Measurements from ENCODE around the gene MAGEA9B. TPM values are rescaled to one million over a fixed set of nuclear protein-coding genes. Genes with fewer than 3 reads are reported as not detected.
"Not testable (repeated sequence)": the region's sequence is repeated elsewhere in the genome, so short reads cannot be mapped to it uniquely, and the experiment has no call there.

Gene MAGEA9B
- polyA plus RNA-seq, 1 donor from 2014 or later, result 0.46 TPM

DNA sequence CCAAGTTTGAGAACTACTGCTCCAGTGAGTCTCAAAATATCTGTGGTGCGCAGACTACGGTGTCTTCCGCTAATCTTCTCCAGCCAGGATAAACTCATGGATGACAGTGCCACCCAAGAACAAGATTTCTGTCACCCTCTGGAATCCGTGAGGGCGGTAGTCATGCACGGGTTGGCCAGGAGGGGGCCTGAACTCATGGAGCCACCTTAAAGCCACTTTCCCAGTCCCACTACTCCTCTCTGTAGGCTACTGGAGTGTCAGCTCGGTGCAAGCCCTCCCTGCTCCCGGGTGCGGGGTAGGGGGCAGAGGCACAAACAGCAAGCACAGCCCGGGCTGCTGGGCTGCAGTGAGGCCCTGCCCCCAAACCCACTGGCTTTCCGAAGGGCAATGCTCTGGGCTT is 11.3 kb upstream of the MAGEA9B start:
- not testable (repeated sequence) for H3K4me1 Mint-ChIP-seq, H3K9me3 Mint-ChIP-seq, H3K4me3 Mint-ChIP-seq, H3K27ac Mint-ChIP-seq, H3K36me3 Mint-ChIP-seq, H3K27me3 Mint-ChIP-seq

DNA sequence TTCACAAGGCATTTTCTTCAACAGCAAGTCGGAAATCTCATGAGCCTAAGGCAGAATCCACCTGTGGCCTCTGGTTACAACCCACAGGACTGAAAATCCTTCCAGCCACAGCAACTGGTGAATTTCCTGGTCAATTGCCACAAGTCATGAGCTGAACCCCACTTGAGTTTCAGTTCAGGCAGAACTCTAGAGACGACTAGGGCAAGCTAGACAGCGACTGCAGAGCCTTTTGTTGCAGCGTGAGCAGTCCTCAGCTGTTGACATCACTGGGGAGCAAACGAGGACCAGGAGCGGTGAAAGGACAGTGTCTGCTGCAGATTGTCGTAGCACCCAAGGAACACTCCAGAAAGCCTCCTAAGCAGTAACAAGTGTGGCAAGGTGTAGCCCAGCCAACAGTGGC is 8.7 kb upstream of the MAGEA9B start:
- H3K4me3 Mint-ChIP-seq, H3K27me3 Mint-ChIP-seq, H3K36me3 Mint-ChIP-seq, H3K4me1 Mint-ChIP-seq, H3K9me3 Mint-ChIP-seq, H3K27ac Mint-ChIP-seq: not testable (repeated sequence)

DNA sequence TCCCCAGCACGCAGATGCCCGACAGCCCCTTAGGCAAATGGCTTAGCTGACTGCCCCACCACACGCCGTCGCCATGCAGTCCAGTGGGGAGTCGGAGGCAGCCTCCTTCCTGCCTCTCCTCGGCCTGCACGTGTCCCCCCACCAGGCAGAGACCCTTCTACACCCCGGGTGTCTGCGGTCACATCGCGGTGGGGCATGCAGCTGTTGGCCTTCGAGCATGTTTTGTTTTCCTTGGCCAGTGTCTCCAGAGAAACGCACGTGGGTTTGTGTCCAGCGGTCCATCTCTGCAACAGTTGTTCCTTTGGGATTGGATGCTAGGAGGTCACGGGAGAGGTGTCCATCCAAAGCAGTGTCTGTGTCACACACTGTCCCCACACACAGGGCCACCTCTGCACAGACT is 8.0 kb upstream of the MAGEA9B start, which contains the start of gene HSFX2:
Gene HSFX2, minus strand, starts transcription at position 101 of the 400 bp plus-strand sequence. CDS start 614 bp downstream, outside the sequence.
- not testable (repeated sequence) for H3K27me3 Mint-ChIP-seq, H3K4me1 Mint-ChIP-seq, H3K4me3 Mint-ChIP-seq, H3K36me3 Mint-ChIP-seq, H3K27ac Mint-ChIP-seq, H3K9me3 Mint-ChIP-seq

DNA sequence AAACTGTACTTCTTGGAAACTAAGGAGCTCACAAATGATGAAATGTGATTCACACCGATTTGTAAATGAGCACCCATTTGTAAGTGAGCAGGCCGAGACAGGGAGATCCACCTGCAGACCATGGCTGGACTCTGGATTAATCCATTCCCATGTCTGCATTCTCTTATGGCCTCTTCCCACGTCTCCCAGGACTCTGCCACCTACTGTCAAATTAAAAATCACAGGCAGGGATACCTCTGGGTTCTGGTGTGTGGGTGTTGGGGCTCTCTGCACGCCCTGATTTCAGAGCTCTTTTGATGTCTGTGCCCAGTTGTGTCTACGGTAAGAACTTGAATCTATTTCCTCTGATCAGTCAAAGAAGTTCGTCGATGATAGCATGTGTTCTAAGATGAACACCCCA is 3.7 kb upstream of the MAGEA9B start:
- H3K27me3 Mint-ChIP-seq, H3K9me3 Mint-ChIP-seq, H3K4me1 Mint-ChIP-seq, H3K36me3 Mint-ChIP-seq, H3K4me3 Mint-ChIP-seq, H3K27ac Mint-ChIP-seq: not testable (repeated sequence)

DNA sequence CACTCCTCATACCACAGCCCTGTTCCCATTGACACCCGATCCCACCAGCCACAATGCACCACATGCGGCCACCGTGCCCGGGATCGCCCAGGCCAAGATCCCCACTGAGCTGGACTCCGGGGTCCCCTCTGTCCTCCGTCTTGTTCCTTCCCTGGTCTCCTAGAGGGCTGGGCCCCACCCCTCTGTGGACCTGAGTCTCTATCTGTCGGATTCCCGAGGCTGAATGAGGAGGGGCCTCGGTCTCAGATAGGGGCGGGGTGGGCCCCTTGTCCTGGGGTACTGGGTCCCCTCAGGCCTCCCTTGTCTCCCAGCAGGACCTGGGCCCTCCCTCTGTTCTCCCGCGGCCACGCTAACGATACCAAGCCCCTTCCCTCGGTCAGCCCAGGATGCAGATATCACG is 1.6 kb downstream of the MAGEA9B start:
- not testable (repeated sequence) for H3K27ac Mint-ChIP-seq, H3K4me1 Mint-ChIP-seq, H3K27me3 Mint-ChIP-seq, H3K4me3 Mint-ChIP-seq, H3K9me3 Mint-ChIP-seq, H3K36me3 Mint-ChIP-seq

DNA sequence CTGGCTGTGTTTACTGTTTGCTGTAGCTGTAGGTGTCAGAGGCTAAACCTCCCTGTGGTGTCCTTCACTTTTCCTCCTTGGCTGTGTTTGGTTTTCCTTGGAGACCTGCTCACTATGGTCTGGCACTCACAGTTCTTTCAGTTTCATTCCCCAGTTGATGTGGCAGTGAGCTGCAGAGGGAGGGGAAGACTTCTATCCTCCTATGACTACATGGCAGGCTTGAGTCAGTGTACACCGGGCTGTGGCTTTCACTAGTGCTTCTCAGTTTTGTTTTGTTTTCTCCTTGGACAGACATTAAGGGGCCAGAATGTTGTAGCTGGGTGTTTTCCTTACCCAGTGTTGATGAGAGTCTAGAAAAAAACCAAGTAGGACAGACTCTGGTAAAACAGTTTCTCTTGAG is 13.8 kb downstream of the MAGEA9B start:
- H3K9me3 Mint-ChIP-seq, H3K4me1 Mint-ChIP-seq, H3K36me3 Mint-ChIP-seq, H3K4me3 Mint-ChIP-seq, H3K27me3 Mint-ChIP-seq, H3K27ac Mint-ChIP-seq: not testable (repeated sequence)

DNA sequence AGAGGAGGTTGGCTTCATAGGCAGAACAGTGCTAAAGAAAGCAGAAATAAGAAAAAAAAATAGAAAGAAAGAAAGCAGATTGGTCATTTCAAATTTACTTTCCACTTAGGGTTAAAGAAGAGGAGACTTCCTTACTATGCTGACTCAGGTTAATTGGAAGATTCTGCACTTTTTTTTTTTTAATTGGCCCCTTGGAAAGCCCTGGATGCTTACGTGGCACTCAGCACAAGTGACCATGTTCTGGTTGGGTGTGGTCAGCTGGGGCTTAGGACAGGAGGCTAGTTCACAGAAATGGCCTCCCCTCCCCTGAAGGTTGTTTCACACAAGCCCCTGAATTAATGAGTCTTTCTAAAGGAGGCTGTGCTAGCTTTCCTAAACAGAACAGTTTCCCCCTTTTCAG is 14.5 kb downstream of the MAGEA9B start:
- peaks cover 9% of the 10 kb centered on the region for H3K27me3 Mint-ChIP-seq
- H3K4me3 Mint-ChIP-seq, result no peak overlapping the region
- no peaks in the 10 kb centered on the region for H3K36me3 Mint-ChIP-seq
- no peaks in the 10 kb centered on the region for H3K9me3 Mint-ChIP-seq
- H3K27ac Mint-ChIP-seq, result no peak overlapping the region
- peaks cover 0 to 1% (median 0%) of the 10 kb centered on the region in 3 donors for H3K4me1 Mint-ChIP-seq

DNA sequence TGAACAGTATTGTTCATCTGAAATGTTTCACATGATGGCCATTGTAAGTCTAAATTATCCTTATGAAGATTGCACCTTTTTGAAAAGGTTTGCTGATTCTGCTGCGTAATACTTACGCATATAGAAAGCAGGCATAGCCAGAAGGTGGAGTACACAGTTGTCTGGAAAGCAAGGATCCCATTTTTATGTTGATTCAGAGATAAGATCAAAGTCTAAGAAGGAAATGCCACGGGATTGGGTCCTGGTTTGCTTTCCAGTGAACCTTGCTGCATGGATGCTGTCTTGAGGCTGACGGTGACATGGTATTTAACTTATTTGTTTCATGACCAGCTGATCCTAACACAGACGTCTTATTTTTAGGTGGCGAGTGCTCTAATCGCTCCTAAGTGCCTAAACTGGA is 15.5 kb downstream of the MAGEA9B start:
- Mint-ChIP-seq H3K36me3 (no peaks in the 10 kb centered on the region), H3K27me3 (peaks cover 9% of the 10 kb centered on the region), H3K9me3 (no peaks in the 10 kb centered on the region), H3K4me1 (peaks cover 0 to 1% (median 0%) of the 10 kb centered on the region in 3 donors), H3K27ac (no peak overlapping the region), H3K4me3 (no peak overlapping the region)

DNA sequence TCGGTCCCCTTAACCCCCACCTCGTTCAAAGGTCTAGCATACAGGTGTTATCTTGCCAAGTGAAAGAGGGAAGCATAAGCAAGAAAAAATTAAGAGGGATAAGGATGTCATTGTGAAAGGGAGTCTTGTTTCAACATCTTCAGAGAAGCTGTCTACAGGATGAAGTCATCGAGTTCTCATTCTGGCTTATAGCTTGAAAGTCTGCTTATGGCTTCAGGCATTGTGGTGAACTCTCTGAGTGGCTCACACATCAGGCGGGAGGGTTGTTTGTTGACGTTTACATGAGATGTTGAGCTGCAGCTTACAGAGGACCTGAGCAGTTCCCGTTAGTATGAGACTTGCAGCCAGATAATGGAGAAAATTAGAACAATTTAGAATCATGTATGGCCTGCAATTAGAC is 16.6 kb downstream of the MAGEA9B start:
- H3K36me3 Mint-ChIP-seq, result no peaks in the 10 kb centered on the region
- peaks cover 9% of the 10 kb centered on the region for H3K27me3 Mint-ChIP-seq
- no peak overlapping the region for H3K4me3 Mint-ChIP-seq
- no peak overlapping the region for H3K27ac Mint-ChIP-seq
- no peaks in the 10 kb centered on the region for H3K9me3 Mint-ChIP-seq
- peaks cover 0 to 1% (median 0%) of the 10 kb centered on the region in 3 donors for H3K4me1 Mint-ChIP-seq

DNA sequence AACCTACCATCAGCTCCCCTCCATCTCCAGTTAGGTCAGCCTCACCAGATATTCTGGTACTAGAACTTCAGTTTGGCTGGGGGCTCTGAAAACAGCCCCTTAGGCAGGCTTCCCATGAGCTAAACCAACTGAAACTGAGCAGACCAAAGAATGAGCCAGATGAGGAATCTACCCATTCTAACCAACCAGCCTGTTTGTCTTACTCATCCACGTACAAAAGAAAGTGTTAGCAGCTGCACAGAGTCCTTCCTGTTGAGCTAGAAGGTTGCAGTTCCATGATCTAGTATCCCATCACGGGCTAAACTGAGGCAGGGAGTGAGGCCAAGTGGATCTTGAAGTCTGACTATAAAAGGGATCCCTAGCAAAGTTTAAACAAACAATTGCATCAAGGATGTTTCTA is 17.5 kb downstream of the MAGEA9B start:
- Mint-ChIP-seq H3K4me1 (peaks cover 0 to 1% (median 0%) of the 10 kb centered on the region in 3 donors), H3K9me3 (no peaks in the 10 kb centered on the region), H3K27me3 (peaks cover 9% of the 10 kb centered on the region), H3K36me3 (no peaks in the 10 kb centered on the region), H3K4me3 (no peak overlapping the region), H3K27ac (no peak overlapping the region)

DNA sequence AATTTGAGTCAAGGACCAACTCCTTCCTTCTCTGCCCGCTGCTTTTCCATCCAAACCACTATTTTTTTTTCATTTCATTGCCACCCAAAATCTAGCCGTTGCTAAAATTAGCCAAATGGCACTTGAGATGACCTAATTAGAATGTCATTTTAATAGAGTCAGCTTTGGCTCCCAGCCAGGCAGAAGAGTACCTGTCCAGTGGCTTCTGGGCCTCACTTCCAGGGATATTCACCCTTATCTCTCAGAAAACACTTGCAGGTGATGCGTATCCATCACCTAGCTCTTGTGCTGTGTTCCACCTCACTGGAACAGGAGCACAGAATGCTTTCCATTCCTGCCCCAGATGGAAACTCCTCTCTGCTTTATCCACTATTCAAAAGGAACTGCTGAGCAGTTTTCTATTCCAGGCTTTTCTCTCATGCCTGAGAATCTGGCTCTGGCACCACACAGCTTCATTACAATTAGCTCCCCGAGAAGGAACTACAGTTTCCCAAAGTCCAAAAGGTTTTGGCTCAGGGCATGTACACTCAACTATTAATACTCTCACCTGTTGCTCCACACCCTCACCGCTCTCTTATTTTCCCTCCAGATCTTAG is 18.5 kb downstream of the MAGEA9B start:
- peaks cover 0 to 1% (median 0%) of the 10 kb centered on the region in 3 donors for H3K4me1 Mint-ChIP-seq
- no peak overlapping the region for H3K4me3 Mint-ChIP-seq
- no peaks in the 10 kb centered on the region for H3K9me3 Mint-ChIP-seq
- H3K27ac Mint-ChIP-seq, result no peak overlapping the region
- no peaks in the 10 kb centered on the region for H3K36me3 Mint-ChIP-seq
- peaks cover 9% of the 10 kb centered on the region for H3K27me3 Mint-ChIP-seq

DNA sequence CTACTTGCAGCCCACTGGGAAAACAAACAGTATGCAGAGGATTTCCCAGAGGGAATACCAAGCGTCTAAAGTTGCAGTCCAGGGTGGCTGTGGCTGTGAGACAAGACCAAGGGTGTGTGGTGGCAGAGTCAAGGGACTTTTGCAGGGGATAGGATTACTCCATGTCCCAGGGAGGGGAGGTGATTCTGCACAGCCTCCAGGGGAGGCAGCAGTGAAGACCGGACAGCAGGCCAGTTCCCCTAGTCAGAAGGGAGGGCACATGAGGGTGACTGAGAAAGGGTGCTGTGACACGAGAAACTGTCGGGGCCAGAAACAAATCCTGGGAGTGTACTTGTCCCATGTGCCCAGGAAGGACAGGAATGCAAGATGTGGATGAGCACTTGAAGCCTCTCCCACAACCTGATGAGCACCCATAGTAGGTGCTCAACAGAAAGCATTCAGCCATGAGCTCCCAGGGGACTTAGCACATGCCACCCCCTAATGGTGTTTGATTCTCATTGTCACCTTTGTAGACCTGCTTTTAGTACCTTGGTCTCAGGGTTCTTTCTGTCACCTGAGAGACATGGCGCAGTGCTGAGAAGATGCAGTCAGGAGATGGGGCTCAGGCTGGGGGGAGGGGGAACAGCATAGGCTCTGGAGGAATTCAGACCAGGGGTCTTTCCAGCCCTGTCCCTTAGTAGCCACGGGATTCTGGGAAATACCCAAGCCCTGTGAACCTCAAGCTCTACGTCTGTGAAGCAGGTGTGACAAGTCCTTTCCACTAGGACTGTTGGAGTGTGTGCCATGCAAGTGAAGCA is 19.4 kb downstream of the MAGEA9B start:
- Mint-ChIP-seq H3K36me3 (no peaks in the 10 kb centered on the region), H3K4me1 (peaks cover 0 to 1% (median 0%) of the 10 kb centered on the region in 3 donors), H3K27me3 (peaks cover 9% of the 10 kb centered on the region), H3K27ac (no peak overlapping the region), H3K9me3 (no peaks in the 10 kb centered on the region), H3K4me3 (peak overlapping the region in 1 of 4 donors; percentile 47)

DNA sequence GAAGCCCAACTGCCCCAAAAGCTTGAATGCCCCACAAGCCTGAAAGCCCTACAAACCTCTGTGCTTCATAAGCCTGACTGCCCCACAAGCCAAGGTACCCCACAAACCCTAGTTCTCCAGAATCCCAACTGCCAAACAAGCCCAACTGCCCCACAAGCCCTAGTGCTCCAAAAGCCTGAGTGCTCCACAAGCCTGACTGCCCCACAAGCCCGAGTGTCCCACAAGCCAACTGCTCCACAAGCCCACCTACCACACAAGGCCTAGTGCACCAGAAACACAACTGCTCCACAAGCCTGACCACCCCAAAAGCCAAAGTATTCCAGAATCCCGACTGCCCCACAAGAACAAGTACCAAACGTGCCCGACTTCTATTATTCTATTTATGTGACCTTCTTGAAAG is 23.9 kb downstream of the MAGEA9B start:
- H3K4me1 Mint-ChIP-seq, result peaks cover 0 to 1% (median 0%) of the 10 kb centered on the region in 3 donors
- H3K27me3 Mint-ChIP-seq, result no peaks in the 10 kb centered on the region
- H3K4me3 Mint-ChIP-seq, result no peak overlapping the region
- no peak overlapping the region for H3K27ac Mint-ChIP-seq
- no peaks in the 10 kb centered on the region for H3K9me3 Mint-ChIP-seq
- no peaks in the 10 kb centered on the region for H3K36me3 Mint-ChIP-seq

DNA sequence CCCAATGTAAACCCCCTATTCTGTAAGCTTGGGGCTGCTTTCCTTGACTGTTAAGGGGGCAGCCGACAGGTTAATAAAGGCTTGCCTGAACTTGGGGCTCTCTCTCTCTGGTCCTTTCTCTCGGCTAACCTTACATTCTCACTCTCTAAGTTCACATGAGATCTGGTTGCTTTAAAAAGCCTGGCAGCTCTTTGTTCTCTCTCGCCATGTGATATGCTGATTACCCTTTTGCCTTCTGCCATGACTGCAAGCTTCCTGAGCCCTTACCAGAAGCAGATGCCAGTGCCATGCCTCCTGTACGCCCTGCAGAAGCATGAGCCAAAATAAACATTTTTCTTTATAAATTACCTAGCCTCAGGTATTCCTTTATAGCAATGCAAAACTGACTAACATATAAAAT is 32.0 kb downstream of the MAGEA9B start:
- H3K4me1 Mint-ChIP-seq, H3K36me3 Mint-ChIP-seq, H3K27me3 Mint-ChIP-seq, H3K4me3 Mint-ChIP-seq, H3K27ac Mint-ChIP-seq, H3K9me3 Mint-ChIP-seq: not testable (repeated sequence)

DNA sequence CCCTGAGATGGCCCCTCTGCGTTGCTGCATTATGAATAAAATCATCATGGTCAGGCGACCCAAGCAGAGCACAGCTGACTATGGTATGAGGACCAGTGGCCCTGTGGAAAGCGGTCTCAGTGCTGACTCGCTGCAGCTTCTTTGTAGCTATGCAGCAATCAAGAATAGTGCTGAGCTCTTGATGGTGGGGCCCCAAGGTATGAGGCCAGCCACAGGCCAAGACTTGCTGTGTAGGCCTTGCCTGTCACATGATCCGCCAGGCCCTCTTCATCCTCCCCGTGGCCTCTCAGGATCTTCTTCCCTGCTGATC is 35.4 kb downstream of the MAGEA9B start:
- H3K27me3 Mint-ChIP-seq, H3K36me3 Mint-ChIP-seq, H3K27ac Mint-ChIP-seq: not testable (repeated sequence)

DNA sequence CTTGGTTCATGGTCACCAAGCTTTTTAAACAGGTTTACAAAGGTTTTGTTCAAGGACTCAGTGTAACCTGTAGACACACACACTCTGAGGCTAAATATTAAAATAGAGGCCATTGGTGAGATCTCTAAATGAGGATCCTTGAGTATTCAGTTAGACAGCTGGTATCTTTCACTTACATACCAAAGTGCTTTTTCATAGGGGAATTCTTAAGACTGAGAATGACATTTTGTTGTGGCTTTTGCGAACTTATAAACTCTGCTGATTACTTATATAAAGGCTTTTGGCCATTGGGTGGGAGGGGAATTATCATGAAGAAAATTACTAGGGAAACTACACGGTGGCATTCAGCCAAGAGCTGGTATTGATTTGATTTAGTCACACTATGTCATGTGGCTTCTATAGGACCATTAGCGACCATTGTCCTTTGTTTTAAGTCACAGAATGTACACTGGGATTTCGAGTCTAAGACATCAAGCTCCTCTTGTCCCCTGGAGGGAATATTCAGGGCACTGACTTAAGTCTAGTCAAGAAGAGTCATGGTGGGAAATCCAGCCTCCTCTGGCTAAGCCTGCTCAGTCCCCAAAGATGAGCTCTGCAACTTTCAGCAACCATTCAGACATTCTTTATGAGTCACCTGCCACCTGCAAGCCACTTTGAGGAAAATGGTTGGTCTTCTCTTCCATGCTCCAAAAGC is 35.9 kb downstream of the MAGEA9B start:
- not testable (repeated sequence) for H3K4me1 Mint-ChIP-seq, H3K4me3 Mint-ChIP-seq, H3K27ac Mint-ChIP-seq, H3K27me3 Mint-ChIP-seq, H3K9me3 Mint-ChIP-seq, H3K36me3 Mint-ChIP-seq

More for the DNA sequence above, 35.4 kb downstream of the MAGEA9B start:
- not testable (repeated sequence) for H3K4me3 Mint-ChIP-seq, H3K9me3 Mint-ChIP-seq, H3K4me1 Mint-ChIP-seq
